Measurements from ENCODE around the gene PPIB. TPM values are rescaled to one million over a fixed set of nuclear protein-coding genes. Genes with fewer than 3 reads are reported as not detected.

Gene PPIB
- total and polyA plus RNA-seq, 9 of the 15 experiments (the other 6 are each of a cell fraction or from before 2014, with no cell fraction given), result 306 to 746 (median 439) TPM

DNA sequence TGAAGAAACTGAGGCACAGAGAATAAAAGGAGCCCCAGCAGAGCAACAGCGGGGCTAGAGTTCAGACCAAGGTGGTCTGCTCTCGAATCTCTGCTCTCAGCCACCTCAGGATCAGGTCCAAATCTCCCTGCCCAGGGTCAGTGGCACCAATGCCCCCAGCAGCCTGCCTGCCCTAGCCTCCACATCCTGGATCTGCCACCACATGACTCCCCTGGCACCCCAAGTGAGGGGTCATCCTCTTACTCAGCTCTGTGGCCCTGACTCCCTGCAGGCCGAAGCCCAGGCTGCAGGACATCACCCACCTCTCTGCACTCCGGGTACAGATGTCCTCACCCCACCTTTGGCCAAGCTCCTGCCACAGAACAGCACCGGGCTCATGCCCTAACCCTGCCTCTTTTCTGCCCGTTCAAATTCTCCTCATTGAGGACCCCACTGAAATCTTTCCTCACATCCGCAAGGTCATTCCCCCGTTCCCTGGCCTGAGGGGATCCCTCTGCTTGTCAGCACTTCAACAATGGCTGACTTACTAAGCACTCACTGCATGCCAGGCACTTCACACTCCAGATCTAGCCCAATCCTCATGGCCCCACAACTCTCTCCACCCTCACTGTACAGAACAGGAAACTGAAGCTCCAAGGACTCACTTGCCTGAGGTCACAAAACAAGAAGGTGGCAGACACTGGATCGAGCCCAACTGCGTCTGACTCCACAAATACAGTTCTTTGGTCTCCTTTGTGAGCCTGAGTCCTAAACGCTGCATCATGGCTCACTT is 4.3 kb downstream of the PPIB start:
- peaks cover 11 to 23% of the 10 kb centered on the region in 2 experiments; a peak in 4 of 5 replicates for H3K4me1 ChIP-seq (replicated peaks in 1 of 2; ENCODE audit: control insufficient read depth in 2 of 2, insufficient read depth in 2 of 2, low read length in 2 of 2)
- in situ Hi-C loops (cut with MboI), result no loop called here
- H2AFZ ChIP-seq (ENCODE audit: low read depth, low read length), result no peak overlapping the region

More for the DNA sequence above, 4.3 kb downstream of the PPIB start:
- Histone ChIP-seq H3K27ac (ENCODE audit: extremely low read depth, low read depth, low read length) (no peak overlapping the region; the same call in 2 of the 3 replicates), H3K9me1 (ENCODE audit: control insufficient read depth, insufficient read depth, low read length) (no peaks in the 10 kb centered on the region), H3K4me3 (no peak overlapping the region), H3K27me3 (ENCODE audit: control insufficient read depth in 2 of 2, insufficient read depth in 2 of 2, low read length in 2 of 2) (no peaks in the 10 kb centered on the region), H3K9me3 (replicated peaks; ENCODE audit: control insufficient read depth, insufficient read depth, low read depth, low read length) (no peaks in the 10 kb centered on the region), H3K4me2 (ENCODE audit: insufficient read depth, low read length) (no peak overlapping the region), H4K20me1 (replicated peaks; ENCODE audit: control insufficient read depth, insufficient read depth, low read length) (no peaks in the 10 kb centered on the region; the same call in 1 of the 2 replicates), H3K36me3 (ENCODE audit: control insufficient read depth, insufficient read depth, low read length) (peaks cover 75% of the 10 kb centered on the region), H3K79me2 (ENCODE audit: control insufficient read depth, insufficient read depth, low read length) (peaks cover 45% of the 10 kb centered on the region), H3K9ac (ENCODE audit: insufficient read depth in 1 of 2, low read depth in 2 of 2, low read length in 2 of 2) (peak overlapping the region; percentile 14 to 18; a peak in 3 of 4 replicates)
- TF ChIP-seq POLR2A (conservative IDR thresholded peaks at IDR 0.05), result peak; percentile 38; the same call in 1 of the 2 replicates
- TF ChIP-seq EWSR1 (IDR thresholded peaks at IDR 0.05; ENCODE audit: borderline replicate concordance, low read depth, partially characterized antibody), result no peak
- TF ChIP-seq, protein P1, sequence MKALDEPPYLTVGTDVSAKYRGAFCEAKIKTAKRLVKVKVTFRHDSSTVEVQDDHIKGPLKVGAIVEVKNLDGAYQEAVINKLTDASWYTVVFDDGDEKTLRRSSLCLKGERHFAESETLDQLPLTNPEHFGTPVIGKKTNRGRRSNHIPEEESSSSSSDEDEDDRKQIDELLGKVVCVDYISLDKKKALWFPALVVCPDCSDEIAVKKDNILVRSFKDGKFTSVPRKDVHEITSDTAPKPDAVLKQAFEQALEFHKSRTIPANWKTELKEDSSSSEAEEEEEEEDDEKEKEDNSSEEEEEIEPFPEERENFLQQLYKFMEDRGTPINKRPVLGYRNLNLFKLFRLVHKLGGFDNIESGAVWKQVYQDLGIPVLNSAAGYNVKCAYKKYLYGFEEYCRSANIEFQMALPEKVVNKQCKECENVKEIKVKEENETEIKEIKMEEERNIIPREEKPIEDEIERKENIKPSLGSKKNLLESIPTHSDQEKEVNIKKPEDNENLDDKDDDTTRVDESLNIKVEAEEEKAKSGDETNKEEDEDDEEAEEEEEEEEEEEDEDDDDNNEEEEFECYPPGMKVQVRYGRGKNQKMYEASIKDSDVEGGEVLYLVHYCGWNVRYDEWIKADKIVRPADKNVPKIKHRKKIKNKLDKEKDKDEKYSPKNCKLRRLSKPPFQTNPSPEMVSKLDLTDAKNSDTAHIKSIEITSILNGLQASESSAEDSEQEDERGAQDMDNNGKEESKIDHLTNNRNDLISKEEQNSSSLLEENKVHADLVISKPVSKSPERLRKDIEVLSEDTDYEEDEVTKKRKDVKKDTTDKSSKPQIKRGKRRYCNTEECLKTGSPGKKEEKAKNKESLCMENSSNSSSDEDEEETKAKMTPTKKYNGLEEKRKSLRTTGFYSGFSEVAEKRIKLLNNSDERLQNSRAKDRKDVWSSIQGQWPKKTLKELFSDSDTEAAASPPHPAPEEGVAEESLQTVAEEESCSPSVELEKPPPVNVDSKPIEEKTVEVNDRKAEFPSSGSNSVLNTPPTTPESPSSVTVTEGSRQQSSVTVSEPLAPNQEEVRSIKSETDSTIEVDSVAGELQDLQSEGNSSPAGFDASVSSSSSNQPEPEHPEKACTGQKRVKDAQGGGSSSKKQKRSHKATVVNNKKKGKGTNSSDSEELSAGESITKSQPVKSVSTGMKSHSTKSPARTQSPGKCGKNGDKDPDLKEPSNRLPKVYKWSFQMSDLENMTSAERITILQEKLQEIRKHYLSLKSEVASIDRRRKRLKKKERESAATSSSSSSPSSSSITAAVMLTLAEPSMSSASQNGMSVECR (CRISPR knock-in tag; IDR thresholded peaks at IDR 0.05), result peak; percentile 48; the same call in 1 of the 2 replicates
- TF ChIP-seq RBFOX2 (IDR thresholded peaks at IDR 0.05; ENCODE audit: low read depth, low read length), result peak; percentile 72
- TF ChIP-seq SUPT5H (IDR thresholded peaks at IDR 0.05), result peak; percentile 38
- TF ChIP-seq FOXP1 (CRISPR knock-in tag; IDR thresholded peaks at IDR 0.05), result 0 out of 2 replicates have a peak, but pooled peaks have one; percentile 35
- TF ChIP-seq, protein P2, sequence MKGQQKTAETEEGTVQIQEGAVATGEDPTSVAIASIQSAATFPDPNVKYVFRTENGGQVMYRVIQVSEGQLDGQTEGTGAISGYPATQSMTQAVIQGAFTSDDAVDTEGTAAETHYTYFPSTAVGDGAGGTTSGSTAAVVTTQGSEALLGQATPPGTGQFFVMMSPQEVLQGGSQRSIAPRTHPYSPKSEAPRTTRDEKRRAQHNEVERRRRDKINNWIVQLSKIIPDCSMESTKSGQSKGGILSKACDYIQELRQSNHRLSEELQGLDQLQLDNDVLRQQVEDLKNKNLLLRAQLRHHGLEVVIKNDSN (CRISPR knock-in tag; IDR thresholded peaks at IDR 0.05), result 0 out of 2 replicates have a peak, but pooled peaks have one; percentile 21
- no peak for TF ChIP-seq EHMT2 (IDR thresholded peaks at IDR 0.05)
- peak; percentile 47; the same call in 1 of the 2 replicates for TF ChIP-seq POLR2G (IDR thresholded peaks at IDR 0.05; ENCODE audit: low read depth, low read length)
- no TSS peak for BruUV-seq (replicated peaks)
- WGBS (ENCODE audit: insufficient coverage, low coverage, missing lambda C conversion rate), result 95% methylated on average over 11 of the region's 11 CpGs
- FAIRE-seq (no peak), ATAC-seq (no peak), DNase-seq (ENCODE audit: extremely low read depth in 1 of 4, low spot score in 3 of 4) (no peak)
- ChIA-PET POLR2A (interaction anchor here (0.6 to 1.1 kb wide), 2 partner anchors 9 to 11 kb away, joined by 3 read pairs; no protein-coding TSS in a partner anchor), CTCF (ENCODE audit: low intra/inter-chr PET ratio) (no interaction called here)
- intact Hi-C loops (cut with micrococcal nuclease), result loop anchor here (10.0 kb wide), 1 partner anchor 544 kb away; no protein-coding TSS in a partner anchor

Measured in K562 (cell line).